H9 (cell line): ENCODE data around the gene PRR35. TPM values are rescaled to one million over a fixed set of nuclear protein-coding genes. Genes with fewer than 3 reads are reported as not detected.

Experiments
- DNase-seq: peaks from one replicate; pipeline ENCODE4 v3.0.0-alpha.2; 2017
- H2AFZ ChIP-seq: one replicate; pipeline ENCODE4 v1.6.1; 2013; ENCODE audit warnings: mild to moderate bottlenecking, low read length, control low read depth, moderate library complexity
- H2AK5ac ChIP-seq: 2 replicates; pipeline ENCODE4 v1.6.1; 2013; ENCODE audit warnings: low read length, control low read depth, mixed read lengths; ENCODE audit not compliant: insufficient read length
- H2BK120ac ChIP-seq: one replicate; pipeline ENCODE4 v1.6.1; 2013; ENCODE audit warnings: low read depth, mild to moderate bottlenecking, low read length, control low read depth, inconsistent platforms; ENCODE audit not compliant: poor library complexity, severe bottlenecking
- H2BK12ac ChIP-seq: 2 replicates; pipeline ENCODE4 v1.6.1; 2013; ENCODE audit warnings: low read length, control low read depth, mixed read lengths, low read depth; ENCODE audit not compliant: insufficient read length
- H2BK15ac ChIP-seq: 2 replicates; pipeline ENCODE4 v1.6.1; 2013; ENCODE audit warnings: low read depth, low read length, control low read depth
- H2BK20ac ChIP-seq: one replicate; pipeline ENCODE4 v1.6.1; 2013; ENCODE audit warnings: low read depth, mild to moderate bottlenecking, low read length, control low read depth, inconsistent platforms; ENCODE audit not compliant: poor library complexity, severe bottlenecking
- H2BK5ac ChIP-seq: 2 replicates; pipeline ENCODE4 v1.6.1; 2013; ENCODE audit warnings: low read length, control low read depth, mixed read lengths; ENCODE audit not compliant: insufficient read length
- H3K14ac ChIP-seq: 2 replicates; pipeline ENCODE4 v1.6.1; 2013; ENCODE audit warnings: low read length, control low read depth; ENCODE audit not compliant: insufficient read depth
- H3K18ac ChIP-seq: 2 replicates; pipeline ENCODE4 v1.6.1; 2013; ENCODE audit warnings: low read depth, mild to moderate bottlenecking, mixed read lengths, low read length, control low read depth; ENCODE audit not compliant: insufficient read length
- H3K23ac ChIP-seq: 2 replicates; pipeline ENCODE4 v1.6.1; 2013; ENCODE audit warnings: low read length, control low read depth, mixed read lengths, low read depth; ENCODE audit not compliant: insufficient read length
- H3K23me2 ChIP-seq: 2 replicates; pipeline ENCODE4 v1.6.1; 2013; ENCODE audit warnings: low read depth, mild to moderate bottlenecking, mixed read lengths, low read length, control low read depth; ENCODE audit not compliant: insufficient read length, poor library complexity, severe bottlenecking
- H3K27ac ChIP-seq: 2 replicates; pipeline ENCODE4 v1.5.1; 2013; ENCODE audit warnings: low read length, control low read depth, mixed read lengths, low read depth; ENCODE audit not compliant: insufficient read length
- H3K27me3 ChIP-seq: 2 replicates; pipeline ENCODE4 v1.6.1; 2013; ENCODE audit warnings: low read length, control low read depth, inconsistent platforms; ENCODE audit not compliant: insufficient read depth
- H3K4ac ChIP-seq: 2 replicates; pipeline ENCODE4 v1.6.1; 2013; ENCODE audit warnings: low read depth, mild to moderate bottlenecking, control low read depth, inconsistent platforms, low read length, moderate library complexity
- H3K4me1 ChIP-seq: 2 replicates; pipeline ENCODE4 v1.6.1; 2013; ENCODE audit warnings: low read length, control low read depth, inconsistent platforms; ENCODE audit not compliant: insufficient read depth
- H3K4me2 ChIP-seq: 2 replicates; pipeline ENCODE4 v1.6.1; 2013; ENCODE audit warnings: low read length, control low read depth, mixed read lengths; ENCODE audit not compliant: insufficient read length, insufficient read depth
- H3K56ac ChIP-seq: 2 replicates; pipeline ENCODE4 v1.6.1; 2013; ENCODE audit warnings: low read depth, mild to moderate bottlenecking, mixed read lengths, low read length, control low read depth; ENCODE audit not compliant: insufficient read length
- H3K79me1 ChIP-seq: 2 replicates; pipeline ENCODE4 v1.6.1; 2013; ENCODE audit warnings: low read depth, mild to moderate bottlenecking, moderate library complexity, low read length, control low read depth, inconsistent platforms; ENCODE audit not compliant: insufficient read depth, poor library complexity, severe bottlenecking
- H3K79me2 ChIP-seq: 2 replicates; pipeline ENCODE4 v1.6.1; 2013; ENCODE audit warnings: low read length, control low read depth, inconsistent platforms; ENCODE audit not compliant: insufficient read depth
- H3K9ac ChIP-seq: 2 replicates; pipeline ENCODE4 v1.6.1; 2013; ENCODE audit warnings: low read length, control low read depth, mixed read lengths; ENCODE audit not compliant: insufficient read length; ENCODE audit errors: extremely low read depth
- H3K9me3 ChIP-seq: one replicate; pipeline ENCODE4 v1.6.1; 2013; ENCODE audit warnings: low read depth, low read length, inconsistent platforms; ENCODE audit not compliant: control insufficient read depth
- H3T11ph ChIP-seq: one replicate; pipeline ENCODE4 v1.6.1; 2013; ENCODE audit warnings: mild to moderate bottlenecking, low read length, control low read depth, inconsistent platforms
- H4K20me1 ChIP-seq: one replicate; pipeline ENCODE4 v1.6.1; 2013; ENCODE audit not compliant: control insufficient read depth, insufficient read length, insufficient read depth
- H4K5ac ChIP-seq: 2 replicates; pipeline ENCODE4 v1.6.1; 2013; ENCODE audit warnings: low read depth, mild to moderate bottlenecking, mixed read lengths, low read length, control low read depth; ENCODE audit not compliant: insufficient read length
- H4K8ac ChIP-seq: replicated peaks from 2 replicates; pipeline ENCODE4 v1.6.1; 2013; ENCODE audit warnings: low read length, control low read depth, mixed read lengths, low read depth; ENCODE audit not compliant: insufficient read length
- H4K91ac ChIP-seq: 2 replicates; pipeline ENCODE4 v1.6.1; 2013; ENCODE audit warnings: low read depth, mild to moderate bottlenecking, moderate library complexity, mixed read lengths, low read length, control low read depth; ENCODE audit not compliant: insufficient read length
- H3K27ac Mint-ChIP-seq, 3 experiments: 2 replicates in 2 of 3; 3 replicates in 1 of 3; pipeline ENCODE4 v1.8.0; 2020 to 2021; ENCODE audit warnings: mixed read lengths in 3 of 3, mild to moderate bottlenecking in 1 of 3, moderate library complexity in 1 of 3
- H3K27me3 Mint-ChIP-seq: 2 replicates; pipeline ENCODE4 v1.8.0; 2021; ENCODE audit warnings: low read depth, mild to moderate bottlenecking, moderate library complexity, mixed read lengths
- H3K36me3 Mint-ChIP-seq, 3 experiments: 2 replicates in 2 of 3; 3 replicates in 1 of 3; pipeline ENCODE4 v1.8.0; 2020 to 2021; ENCODE audit warnings: low read depth in 3 of 3, mixed read lengths in 3 of 3; ENCODE audit not compliant: insufficient read depth in 1 of 3
- H3K4me1 Mint-ChIP-seq, 2 experiments: 2 replicates each; pipeline ENCODE4 v1.8.0; 2020; ENCODE audit warnings: mixed read lengths in 2 of 2
- H3K4me3 Mint-ChIP-seq, 2 experiments: 2 replicates in 1 of 2; 3 replicates in 1 of 2; pipeline ENCODE4 v1.8.0; 2020 to 2021; ENCODE audit warnings: mild to moderate bottlenecking in 2 of 2, mixed read lengths in 2 of 2, moderate library complexity in 1 of 2
- H3K9me3 Mint-ChIP-seq, 2 experiments: 2 replicates in 1 of 2; 3 replicates in 1 of 2; pipeline ENCODE4 v1.8.0; 2020; ENCODE audit warnings: mild to moderate bottlenecking in 2 of 2, mixed read lengths in 2 of 2, moderate library complexity in 1 of 2
- WGBS: extraction: QIAGEN DNeasy Blood & Tissue Kit; methylation state at CpG from one replicate; pipeline ENCODE4 v1.1.7; 2013; ENCODE audit warnings: missing lambda C conversion rate, low lambda C conversion rate, mixed read lengths; ENCODE audit not compliant: insufficient read length; ENCODE audit errors: extremely low coverage; 5-methylcytosine and 5-hydroxymethylcytosine counted together
- total RNA-seq: library from RNA; stranded (reverse); gene quantifications from 2 replicates; pipeline ENCODE4 v1.2.1, GENCODE V29; 2021
- TF ChIP-seq, protein P1 (sequence below): fragments of 200-600 bp; sonication (generic); conservative IDR thresholded peaks from 3 replicates; pipeline ENCODE4 v1.8.0; 2021; ENCODE audit warnings: antibody characterized with exemption, mild to moderate bottlenecking

PRR35 gene
- total RNA-seq, 1 experiment from 2014 or later = 0.33 TPM

DNA sequence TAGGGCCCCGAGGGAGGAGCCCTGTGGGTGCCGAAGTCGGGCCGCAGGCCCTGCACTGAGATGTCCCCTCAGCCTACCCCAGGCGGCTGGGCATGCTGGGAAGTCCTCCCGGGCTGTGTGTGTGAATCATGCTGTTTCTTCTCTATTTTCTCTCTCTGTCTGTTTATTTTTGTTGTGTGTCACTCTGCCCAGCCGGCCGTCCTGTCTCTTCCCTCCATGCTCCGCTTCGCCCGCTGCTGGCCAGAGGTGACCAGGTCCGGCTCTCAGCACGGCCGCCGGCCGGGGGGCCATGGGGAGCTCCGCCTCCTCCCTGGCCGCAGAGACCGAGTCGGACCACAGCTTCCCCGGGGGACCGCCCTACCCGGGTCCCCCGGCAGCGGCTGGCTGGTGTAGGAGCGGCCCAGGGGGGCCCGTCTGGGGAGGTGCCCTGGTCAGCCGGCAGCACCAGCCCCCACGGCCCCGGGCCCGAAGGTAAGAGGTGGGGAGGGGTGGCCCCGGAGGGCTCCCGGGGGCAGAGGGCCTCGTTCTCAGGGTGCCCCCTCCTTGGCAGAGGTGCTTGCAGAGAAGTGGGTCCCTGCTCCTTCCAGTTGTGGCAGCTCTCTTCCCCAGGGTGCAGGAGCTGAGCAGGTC is 20.2 kb upstream of the PRR35 start:
- no peak overlapping the region for H3K4me3 Mint-ChIP-seq
- H3K27ac ChIP-seq = no peak overlapping the region
- H3K14ac ChIP-seq = no peak overlapping the region
- no peak overlapping the region for H4K8ac ChIP-seq
- H4K91ac ChIP-seq = no peak overlapping the region
- no peak overlapping the region for H3K4me2 ChIP-seq
- no peak overlapping the region for H2AK5ac ChIP-seq
- no peak overlapping the region for H2BK120ac ChIP-seq
- no peaks in the 10 kb centered on the region for H4K20me1 ChIP-seq
- H3K9me3 Mint-ChIP-seq = no peaks in the 10 kb centered on the region
- H2BK20ac ChIP-seq = no peak overlapping the region
- peaks cover 3 to 15% (median 6%) of the 10 kb centered on the region in 3 experiments; a peak in 6 of 7 replicates for H3K36me3 Mint-ChIP-seq
- no peak overlapping the region for H4K5ac ChIP-seq
- H3T11ph ChIP-seq = no peak overlapping the region
- H3K23ac ChIP-seq = no peak overlapping the region
- H3K18ac ChIP-seq = no peak overlapping the region
- no peaks in the 10 kb centered on the region for H3K23me2 ChIP-seq
- H3K4me1 ChIP-seq = no peaks in the 10 kb centered on the region
- H3K27me3 ChIP-seq = no peaks in the 10 kb centered on the region
- no peak overlapping the region for H2BK15ac ChIP-seq
- no peak for DNase-seq
- TF ChIP-seq, protein P1, sequence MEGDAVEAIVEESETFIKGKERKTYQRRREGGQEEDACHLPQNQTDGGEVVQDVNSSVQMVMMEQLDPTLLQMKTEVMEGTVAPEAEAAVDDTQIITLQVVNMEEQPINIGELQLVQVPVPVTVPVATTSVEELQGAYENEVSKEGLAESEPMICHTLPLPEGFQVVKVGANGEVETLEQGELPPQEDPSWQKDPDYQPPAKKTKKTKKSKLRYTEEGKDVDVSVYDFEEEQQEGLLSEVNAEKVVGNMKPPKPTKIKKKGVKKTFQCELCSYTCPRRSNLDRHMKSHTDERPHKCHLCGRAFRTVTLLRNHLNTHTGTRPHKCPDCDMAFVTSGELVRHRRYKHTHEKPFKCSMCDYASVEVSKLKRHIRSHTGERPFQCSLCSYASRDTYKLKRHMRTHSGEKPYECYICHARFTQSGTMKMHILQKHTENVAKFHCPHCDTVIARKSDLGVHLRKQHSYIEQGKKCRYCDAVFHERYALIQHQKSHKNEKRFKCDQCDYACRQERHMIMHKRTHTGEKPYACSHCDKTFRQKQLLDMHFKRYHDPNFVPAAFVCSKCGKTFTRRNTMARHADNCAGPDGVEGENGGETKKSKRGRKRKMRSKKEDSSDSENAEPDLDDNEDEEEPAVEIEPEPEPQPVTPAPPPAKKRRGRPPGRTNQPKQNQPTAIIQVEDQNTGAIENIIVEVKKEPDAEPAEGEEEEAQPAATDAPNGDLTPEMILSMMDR = no peak
- no peak overlapping the region for H2BK5ac ChIP-seq
- H3K27ac Mint-ChIP-seq = peak overlapping the region in 1 of 3 experiments; percentile 68; a peak in 1 of 7 replicates
- H3K79me1 ChIP-seq = peaks cover 4% of the 10 kb centered on the region
- no peak overlapping the region for H3K4ac ChIP-seq
- H3K56ac ChIP-seq = no peak overlapping the region
- no peak overlapping the region for H3K9ac ChIP-seq
- no CpG with 5 or more reads among the region's 34 CpGs for WGBS
- H3K27me3 Mint-ChIP-seq = no peaks in the 10 kb centered on the region
- no peaks in the 10 kb centered on the region for H3K9me3 ChIP-seq
- no peak overlapping the region for H2BK12ac ChIP-seq
- H3K4me1 Mint-ChIP-seq = no peaks in the 10 kb centered on the region
- no peak overlapping the region for H2AFZ ChIP-seq
- no peaks in the 10 kb centered on the region; the same call in 1 of the 2 replicates for H3K79me2 ChIP-seq
